Smooth muscle cell of the brain vasculature (primary cell): ENCODE data around the gene BRCA2.

Experiments used
- DNase-seq: peaks from one replicate; pipeline ENCODE4 v3.0.0-alpha.2; 2012; ENCODE audit warnings: low read depth, low spot score

The BRCA2 gene

GRCh38 chr13:32428581-32429432 is 113.5 kb downstream of the BRCA2 start:
- no peak for DNase-seq

GRCh38 chr13:32429433-32429909 is 114.2 kb downstream of the BRCA2 start:
- DNase-seq, result no peak

- DNase-seq, result no peak
These were observed 114.9 kb downstream of the BRCA2 start for GRCh38 chr13:32430018-32430747.

GRCh38 chr13:32431361-32431760 is 116.1 kb downstream of the BRCA2 start:
- no peak for DNase-seq

GRCh38 chr13:32432856-32433255 is 117.5 kb downstream of the BRCA2 start:
- DNase-seq, result no peak

GRCh38 chr13:32438871-32439270 is 123.6 kb downstream of the BRCA2 start:
- DNase-seq, result no peak

- no peak for DNase-seq
These were observed 127.8 kb downstream of the BRCA2 start for GRCh38 chr13:32443111-32443510.

- no peak for DNase-seq
These were observed 130.2 kb downstream of the BRCA2 start for GRCh38 chr13:32445461-32445860.

GRCh38 chr13:32446220-32446619 is 130.9 kb downstream of the BRCA2 start:
- DNase-seq, result no peak

GRCh38 chr13:32446773-32447465 is 131.6 kb downstream of the BRCA2 start:
- no peak for DNase-seq

GRCh38 chr13:32447894-32448623 is 132.8 kb downstream of the BRCA2 start:
- no peak for DNase-seq

GRCh38 chr13:32448972-32449371 is 133.7 kb downstream of the BRCA2 start:
- DNase-seq, result no peak
